ENCODE results near the gene TNFSF15. TPM values are rescaled to one million over a fixed set of nuclear protein-coding genes. Genes with fewer than 3 reads are reported as not detected.

TNFSF15 gene
- total and polyA plus RNA-seq, 5 donors from 2014 or later = not detected

- Mint-ChIP-seq H3K27ac (no peak overlapping the region), H3K4me3 (no peak overlapping the region), H3K36me3 (peaks cover 4% of the 10 kb centered on the region), H3K27me3 (peaks cover 37% of the 10 kb centered on the region), H3K9me3 (peaks cover 0 to 6% (median 0%) of the 10 kb centered on the region in 7 donors), H3K4me1 (peaks cover 0 to 4% (median 0%) of the 10 kb centered on the region in 4 donors)
- H3K4me3 ChIP-seq (ENCODE audit: low read depth, low read length) = no peak overlapping the region
- no peaks in the 10 kb centered on the region for H3K9me3 ChIP-seq (ENCODE audit: control insufficient read depth in 2 of 2, low read length in 2 of 2)
- DNase-seq (no peak), ATAC-seq (ENCODE audit: low read depth in 2 of 2) (no peak)
- peaks cover 20% of the 10 kb centered on the region for H3K27me3 ChIP-seq (ENCODE audit: control insufficient read depth, insufficient read depth, low read length)
- H3K36me3 ChIP-seq (ENCODE audit: control insufficient read depth, insufficient read depth, low read length) = no peaks in the 10 kb centered on the region
- H3K27ac ChIP-seq (ENCODE audit: insufficient read depth, low read length, poor library complexity, severe bottlenecking) = no peak overlapping the region
- no peaks in the 10 kb centered on the region for H3K4me1 ChIP-seq (ENCODE audit: control insufficient read depth, insufficient read depth, low read length, poor library complexity, severe bottlenecking)
These were observed 46.1 kb downstream of the TNFSF15 start for GRCh38 chr9:114759512-114760341.

DNA sequence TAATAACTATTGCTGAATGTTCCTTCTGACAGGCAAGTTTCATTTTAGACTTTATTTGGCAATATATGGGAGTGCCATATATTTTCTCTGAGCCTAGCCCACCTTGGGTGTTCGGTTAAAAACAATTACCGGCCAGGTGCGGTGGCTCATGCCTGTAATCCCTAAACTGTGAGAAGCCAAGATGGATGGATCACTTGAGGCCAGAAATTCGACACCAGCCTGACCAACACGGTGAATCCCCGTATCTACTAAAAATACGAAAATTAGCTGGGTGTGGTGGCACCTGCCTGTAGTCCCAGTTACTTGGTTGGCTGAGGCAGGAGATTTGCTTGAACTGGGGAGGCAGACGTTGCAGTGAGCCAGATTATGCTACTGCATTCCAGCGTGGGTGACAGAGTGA is 47.9 kb downstream of the TNFSF15 start:
- peaks cover 23% of the 10 kb centered on the region for H3K27me3 Mint-ChIP-seq
- Histone ChIP-seq H3K36me3 (ENCODE audit: control insufficient read depth, insufficient read depth, low read length) (no peaks in the 10 kb centered on the region), H3K27me3 (ENCODE audit: control insufficient read depth, insufficient read depth, low read length) (peaks cover 14% of the 10 kb centered on the region), H3K27ac (ENCODE audit: insufficient read depth, low read length, poor library complexity, severe bottlenecking) (no peak overlapping the region), H3K9me3 (ENCODE audit: control insufficient read depth in 2 of 2, low read length in 2 of 2) (no peaks in the 10 kb centered on the region), H3K4me3 (ENCODE audit: low read depth, low read length) (no peak overlapping the region), H3K4me1 (ENCODE audit: control insufficient read depth, insufficient read depth, low read length, poor library complexity, severe bottlenecking) (peaks cover 2% of the 10 kb centered on the region)
- DNase-seq (no peak), ATAC-seq (ENCODE audit: low read depth in 2 of 2) (no peak)
- no peak overlapping the region for H3K27ac Mint-ChIP-seq
- H3K4me3 Mint-ChIP-seq = no peak overlapping the region
- H3K36me3 Mint-ChIP-seq = peaks cover 4% of the 10 kb centered on the region
- H3K9me3 Mint-ChIP-seq = peaks cover 0 to 6% (median 0%) of the 10 kb centered on the region in 7 donors
- peaks cover 5 to 10% (median 6%) of the 10 kb centered on the region in 4 donors for H3K4me1 Mint-ChIP-seq

DNA sequence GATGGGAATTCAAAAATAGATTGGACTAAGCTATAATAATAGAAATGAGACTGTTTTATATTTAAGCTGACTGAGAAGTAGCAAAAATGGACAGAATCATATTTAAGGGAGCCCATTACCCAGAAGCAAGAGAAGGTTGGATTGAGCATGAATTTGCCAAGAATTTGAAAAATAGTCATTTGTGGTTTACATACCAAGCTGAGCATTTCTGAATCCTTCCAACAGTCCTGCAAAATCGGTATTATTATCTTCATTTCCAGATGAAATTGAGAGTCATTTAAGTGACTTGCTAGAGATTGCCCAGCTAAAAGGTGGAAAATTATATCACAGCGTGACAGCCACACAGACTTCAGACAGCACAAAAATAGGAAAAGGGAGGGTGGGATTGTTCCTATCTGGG is 48.4 kb downstream of the TNFSF15 start:
- Mint-ChIP-seq H3K27me3 (peaks cover 20% of the 10 kb centered on the region), H3K4me3 (no peak overlapping the region), H3K36me3 (peaks cover 4% of the 10 kb centered on the region), H3K4me1 (peaks cover 5 to 10% (median 6%) of the 10 kb centered on the region in 4 donors), H3K9me3 (peaks cover 0 to 6% (median 0%) of the 10 kb centered on the region in 7 donors), H3K27ac (no peak overlapping the region)
- H3K4me3 ChIP-seq (ENCODE audit: low read depth, low read length) = no peak overlapping the region
- no peak overlapping the region for H3K27ac ChIP-seq (ENCODE audit: insufficient read depth, low read length, poor library complexity, severe bottlenecking)
- H3K36me3 ChIP-seq (ENCODE audit: control insufficient read depth, insufficient read depth, low read length) = no peaks in the 10 kb centered on the region
- DNase-seq = no peak
- H3K27me3 ChIP-seq (ENCODE audit: control insufficient read depth, insufficient read depth, low read length) = peaks cover 12% of the 10 kb centered on the region
- ATAC-seq (ENCODE audit: low read depth in 2 of 2) = no peak
- peaks cover 2% of the 10 kb centered on the region for H3K4me1 ChIP-seq (ENCODE audit: control insufficient read depth, insufficient read depth, low read length, poor library complexity, severe bottlenecking)
- no peaks in the 10 kb centered on the region for H3K9me3 ChIP-seq (ENCODE audit: control insufficient read depth in 2 of 2, low read length in 2 of 2)

- Histone ChIP-seq H3K27me3 (ENCODE audit: control insufficient read depth, insufficient read depth, low read length) (peaks cover 12% of the 10 kb centered on the region), H3K4me1 (ENCODE audit: control insufficient read depth, insufficient read depth, low read length, poor library complexity, severe bottlenecking) (peaks cover 2% of the 10 kb centered on the region), H3K27ac (ENCODE audit: insufficient read depth, low read length, poor library complexity, severe bottlenecking) (no peak overlapping the region), H3K4me3 (ENCODE audit: low read depth, low read length) (no peak overlapping the region), H3K36me3 (ENCODE audit: control insufficient read depth, insufficient read depth, low read length) (no peaks in the 10 kb centered on the region), H3K9me3 (ENCODE audit: control insufficient read depth in 2 of 2, low read length in 2 of 2) (no peaks in the 10 kb centered on the region)
- H3K9me3 Mint-ChIP-seq = peaks cover 0 to 6% (median 0%) of the 10 kb centered on the region in 7 donors
- H3K27me3 Mint-ChIP-seq = peaks cover 20% of the 10 kb centered on the region
- H3K4me1 Mint-ChIP-seq = peaks cover 5 to 10% (median 6%) of the 10 kb centered on the region in 4 donors
- no peak for DNase-seq
- H3K27ac Mint-ChIP-seq = no peak overlapping the region
- H3K4me3 Mint-ChIP-seq = no peak overlapping the region
- peaks cover 4% of the 10 kb centered on the region for H3K36me3 Mint-ChIP-seq
- ATAC-seq (ENCODE audit: low read depth in 2 of 2) = no peak
These were observed 48.9 kb downstream of the TNFSF15 start for GRCh38 chr9:114756920-114757319.

- peaks cover 2% of the 10 kb centered on the region for H3K4me1 ChIP-seq (ENCODE audit: control insufficient read depth, insufficient read depth, low read length, poor library complexity, severe bottlenecking)
- no peaks in the 10 kb centered on the region for H3K9me3 ChIP-seq (ENCODE audit: control insufficient read depth in 2 of 2, low read length in 2 of 2)
- Mint-ChIP-seq H3K4me3 (no peak overlapping the region), H3K27ac (no peak overlapping the region), H3K36me3 (peaks cover 4% of the 10 kb centered on the region), H3K9me3 (peaks cover 0 to 7% (median 2%) of the 10 kb centered on the region in 7 donors), H3K27me3 (peaks cover 20% of the 10 kb centered on the region), H3K4me1 (peaks cover 5 to 10% (median 6%) of the 10 kb centered on the region in 4 donors)
- no peaks in the 10 kb centered on the region for H3K36me3 ChIP-seq (ENCODE audit: control insufficient read depth, insufficient read depth, low read length)
- H3K27ac ChIP-seq (ENCODE audit: insufficient read depth, low read length, poor library complexity, severe bottlenecking) = no peak overlapping the region
- no peaks in the 10 kb centered on the region for H3K27me3 ChIP-seq (ENCODE audit: control insufficient read depth, insufficient read depth, low read length)
- H3K4me3 ChIP-seq (ENCODE audit: low read depth, low read length) = no peak overlapping the region
- ATAC-seq (ENCODE audit: low read depth in 2 of 2) = peak in 1 of 2 donors; percentile 47
- no peak for DNase-seq
These were observed 51.3 kb downstream of the TNFSF15 start for GRCh38 chr9:114754581-114754980.

DNA sequence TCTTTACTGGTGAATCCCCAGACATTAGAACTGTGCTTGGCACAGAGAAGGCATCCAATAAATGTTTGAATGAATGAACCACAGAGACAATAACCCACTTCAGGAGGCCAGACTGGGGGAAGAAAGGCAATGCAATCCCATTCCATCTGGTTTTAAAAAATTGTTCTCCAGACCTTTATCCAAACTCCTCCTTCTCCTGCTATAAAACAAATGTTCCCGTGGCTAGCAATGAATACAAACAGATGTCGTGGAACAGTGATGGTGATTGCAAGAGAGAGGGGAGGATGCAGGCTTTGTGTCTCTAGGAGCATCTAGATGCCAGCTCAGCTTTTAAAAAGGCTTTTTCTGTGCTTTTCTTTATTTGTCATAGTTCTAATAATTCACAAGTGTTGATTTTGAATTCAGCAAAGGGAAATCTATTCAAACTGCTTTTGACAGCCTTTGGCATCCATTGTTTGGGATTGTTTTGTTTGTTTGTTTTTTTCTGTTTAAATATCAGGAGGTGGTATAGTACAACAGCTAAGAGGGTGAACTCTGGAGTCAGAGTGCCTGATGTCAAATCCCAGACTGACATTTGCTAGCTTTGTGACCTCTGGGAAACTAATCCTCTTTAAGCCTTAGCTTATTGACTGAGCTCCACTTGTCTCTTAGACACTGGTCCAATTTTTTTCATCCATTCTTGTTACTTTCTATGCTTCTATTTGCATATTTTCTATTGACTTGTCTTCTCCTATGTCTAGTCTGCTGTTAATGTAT is 59.1 kb downstream of the TNFSF15 start:
- Histone ChIP-seq H3K27ac (ENCODE audit: insufficient read depth, low read length, poor library complexity, severe bottlenecking) (no peak overlapping the region), H3K27me3 (ENCODE audit: control insufficient read depth, insufficient read depth, low read length) (peaks cover 2% of the 10 kb centered on the region), H3K4me3 (ENCODE audit: low read depth, low read length) (no peak overlapping the region), H3K4me1 (ENCODE audit: control insufficient read depth, insufficient read depth, low read length, poor library complexity, severe bottlenecking) (no peaks in the 10 kb centered on the region), H3K36me3 (ENCODE audit: control insufficient read depth, insufficient read depth, low read length) (no peaks in the 10 kb centered on the region), H3K9me3 (ENCODE audit: control insufficient read depth in 2 of 2, low read length in 2 of 2) (no peaks in the 10 kb centered on the region)
- ATAC-seq (ENCODE audit: low read depth in 2 of 2) = no peak
- DNase-seq = no peak
- peaks cover 0 to 8% (median 0%) of the 10 kb centered on the region in 4 donors for H3K4me1 Mint-ChIP-seq
- H3K36me3 Mint-ChIP-seq = no peaks in the 10 kb centered on the region
- H3K27ac Mint-ChIP-seq = peak overlapping the region in 1 of 3 donors; percentile 22
- peaks cover 0 to 7% (median 0%) of the 10 kb centered on the region in 7 donors for H3K9me3 Mint-ChIP-seq
- no peak overlapping the region for H3K4me3 Mint-ChIP-seq
- H3K27me3 Mint-ChIP-seq = no peaks in the 10 kb centered on the region

GRCh38 chr9:114745879-114746550 is 59.8 kb downstream of the TNFSF15 start:
- peaks cover 0 to 7% (median 0%) of the 10 kb centered on the region in 7 donors for H3K9me3 Mint-ChIP-seq
- H3K4me1 Mint-ChIP-seq = peaks cover 0 to 8% (median 0%) of the 10 kb centered on the region in 4 donors
- no peaks in the 10 kb centered on the region for H3K36me3 Mint-ChIP-seq
- H3K4me3 Mint-ChIP-seq = no peak overlapping the region
- H3K4me3 ChIP-seq (ENCODE audit: low read depth, low read length) = no peak overlapping the region
- H3K27ac Mint-ChIP-seq = peak overlapping the region in 1 of 3 donors; percentile 25
- ATAC-seq (ENCODE audit: low read depth in 2 of 2) = no peak
- H3K4me1 ChIP-seq (ENCODE audit: control insufficient read depth, insufficient read depth, low read length, poor library complexity, severe bottlenecking) = no peaks in the 10 kb centered on the region
- no peak overlapping the region for H3K27ac ChIP-seq (ENCODE audit: insufficient read depth, low read length, poor library complexity, severe bottlenecking)
- no peak for DNase-seq
- peaks cover 5% of the 10 kb centered on the region for H3K27me3 Mint-ChIP-seq
- no peaks in the 10 kb centered on the region for H3K9me3 ChIP-seq (ENCODE audit: control insufficient read depth in 2 of 2, low read length in 2 of 2)
- H3K27me3 ChIP-seq (ENCODE audit: control insufficient read depth, insufficient read depth, low read length) = peaks cover 2% of the 10 kb centered on the region
- H3K36me3 ChIP-seq (ENCODE audit: control insufficient read depth, insufficient read depth, low read length) = no peaks in the 10 kb centered on the region
